HL-60 (cell line): ENCODE data around the gene INSL3.

ENCODE experiments used
- CTCF ChIP-seq: IDR thresholded peaks from one replicate; pipeline ENCODE4 v1.5.1; 2011; ENCODE audit warnings: low read length, control low read depth, inconsistent platforms; ENCODE audit not compliant: insufficient read depth
- POLR2AphosphoS5 ChIP-seq: IDR thresholded peaks from 2 replicates; pipeline ENCODE4 v1.6.1; 2012; ENCODE audit warnings: low read depth
- REST ChIP-seq: IDR thresholded peaks from 2 replicates; pipeline ENCODE4 v1.6.1; 2012; ENCODE audit warnings: low read depth; ENCODE audit not compliant: insufficient replicate concordance

- TF ChIP-seq CTCF, result no peak
- no peak for TF ChIP-seq REST
- TF ChIP-seq POLR2AphosphoS5, result no peak
These were observed 15.9 kb downstream of the INSL3 start for GRCh38 chr19:17805427-17805826.
